Type B pancreatic cell (in vitro differentiated cells): ENCODE measurements around the gene PRAF2. TPM values are rescaled to one million over a fixed set of nuclear protein-coding genes. Genes with fewer than 3 reads are reported as not detected.
A peak's percentile ranks its signal among the peaks of the same experiment; 100 is the strongest.

Experiments used
- DNase-seq: peaks from one replicate; pipeline ENCODE4 v3.0.0; 2021; ENCODE audit warnings: mixed read lengths; ENCODE audit not compliant: unreplicated experiment; ENCODE audit errors: extremely low spot score
- H3K27ac Mint-ChIP-seq: 2 replicates; pipeline ENCODE4 v1.8.0; 2021; ENCODE audit warnings: mild to moderate bottlenecking, mixed read lengths
- H3K27me3 Mint-ChIP-seq: 2 replicates; pipeline ENCODE4 v1.8.0; 2021; ENCODE audit warnings: mixed read lengths
- H3K36me3 Mint-ChIP-seq: 2 replicates; pipeline ENCODE4 v1.8.0; 2021; ENCODE audit warnings: mixed read lengths
- H3K4me1 Mint-ChIP-seq: one replicate; pipeline ENCODE4 v1.8.0; 2021; ENCODE audit warnings: mixed read lengths; ENCODE audit not compliant: unreplicated experiment
- H3K4me3 Mint-ChIP-seq: 2 replicates; pipeline ENCODE4 v1.8.0; 2021; ENCODE audit warnings: mild to moderate bottlenecking, mixed read lengths
- H3K9me3 Mint-ChIP-seq: 2 replicates; pipeline ENCODE4 v1.8.0; 2021; ENCODE audit warnings: mixed read lengths
- CTCF ChIP-seq: fragments of 200-600 bp; sonication (generic); conservative IDR thresholded peaks from 2 replicates; pipeline ENCODE4 v1.5.0; 2021; ENCODE audit warnings: antibody characterized with exemption, mild to moderate bottlenecking
- total RNA-seq: library from RNA; stranded (reverse); gene quantifications from 2 replicates; pipeline ENCODE4 v1.2.1, GENCODE V29; 2021; ENCODE audit warnings: low replicate concordance

PRAF2 gene
- total RNA-seq, 1 donor from 2014 or later: 29.7 TPM

- TF ChIP-seq CTCF: no peak
- Mint-ChIP-seq H3K9me3 (no peaks in the 10 kb centered on the region), H3K27me3 (no peaks in the 10 kb centered on the region), H3K4me3 (peak overlapping the region; percentile 14), H3K36me3 (peaks cover 8% of the 10 kb centered on the region), H3K27ac (peak overlapping the region; percentile 84), H3K4me1 (no peaks in the 10 kb centered on the region)
- no peak for DNase-seq
These were observed 43.9 kb downstream of the PRAF2 start for GRCh38 chrX:49029876-49030275.

Other genes starting within 250 kb of the PRAF2 start
- 0.51 TPM in 1 of 2 replicates, not detected in the other for gene ERAS, start 247.5 kb downstream of the PRAF2 start, total RNA-seq
- gene PCSK1N, start 238.4 kb downstream of the PRAF2 start, total RNA-seq: 109 and 246 TPM in 2 replicates
- 64.4 and 77.4 TPM in 2 replicates for gene TIMM17B, start 176.2 kb downstream of the PRAF2 start, total RNA-seq
- 58.6 and 77.9 TPM in 2 replicates for gene PQBP1, start 176.1 kb downstream of the PRAF2 start, total RNA-seq
- gene SLC35A2, start 162.4 kb downstream of the PRAF2 start, total RNA-seq: 33.3 and 79.0 TPM in 2 replicates
- gene PIM2, start 155.0 kb downstream of the PRAF2 start, total RNA-seq: 9.3 and 11.5 TPM in 2 replicates
- 49.5 and 53.1 TPM in 2 replicates for gene OTUD5, start 116.4 kb downstream of the PRAF2 start, total RNA-seq
- gene KCND1, start 102.2 kb downstream of the PRAF2 start, total RNA-seq: 3.0 and 3.8 TPM in 2 replicates
- gene GRIPAP1, start 71.7 kb downstream of the PRAF2 start, total RNA-seq: 43.3 and 54.7 TPM in 2 replicates
- gene TFE3, start 30.6 kb downstream of the PRAF2 start, total RNA-seq: 29.6 and 53.9 TPM in 2 replicates
- gene CCDC120, start 15.0 kb downstream of the PRAF2 start, total RNA-seq: 25.3 and 48.6 TPM in 2 replicates
- gene WDR45, start 5.9 kb upstream of the PRAF2 start, total RNA-seq: 45.5 and 53.3 TPM in 2 replicates
- 16.4 and 17.8 TPM in 2 replicates for gene GPKOW, start 49.7 kb upstream of the PRAF2 start, total RNA-seq
- 4.8 and 7.0 TPM in 2 replicates for gene MAGIX, start 88.8 kb upstream of the PRAF2 start, total RNA-seq
- gene PLP2, start 97.9 kb upstream of the PRAF2 start, total RNA-seq: 25.7 and 28.2 TPM in 2 replicates
- gene PRICKLE3, start 112.4 kb upstream of the PRAF2 start, total RNA-seq: 8.7 and 13.2 TPM in 2 replicates
- 13.6 and 14.8 TPM in 2 replicates for gene SYP, start 126.2 kb upstream of the PRAF2 start, total RNA-seq
- gene CACNA1F, start 159.3 kb upstream of the PRAF2 start, total RNA-seq: 0.17 and 0.48 TPM in 2 replicates
- gene CCDC22, start 161.5 kb upstream of the PRAF2 start, total RNA-seq: 13.0 and 16.6 TPM in 2 replicates
- 0.24 and 0.58 TPM in 2 replicates for gene FOXP3, start 190.7 kb upstream of the PRAF2 start, total RNA-seq
- gene PPP1R3F, start 195.8 kb upstream of the PRAF2 start, total RNA-seq: 5.7 and 8.0 TPM in 2 replicates
- gene GAGE10, start 229.6 kb upstream of the PRAF2 start, total RNA-seq: not detected in 2 replicates
- not detected in 2 replicates for gene GAGE12J, start 248.0 kb upstream of the PRAF2 start, total RNA-seq